GM18861 (cell line): ENCODE data around the gene RRAS2.
"Not testable (repeated sequence)": the region's sequence is repeated elsewhere in the genome, so short reads cannot be mapped to it uniquely, and the experiment has no call there.

Source experiments
- ATAC-seq: cut with Tn5 transposase; IDR thresholded peaks from one replicate; pipeline ENCODE4 v1.9.1; 2021; ENCODE audit not compliant: unreplicated experiment

RRAS2 gene

GRCh38 chr11:14358729-14359439 lies at the start of gene RRAS2:
TSS of gene RRAS2 (minus strand) at chr11:14359183. CDS start at chr11:14358870, 313 bp downstream.
- peak; percentile 80 for ATAC-seq

- no peak for ATAC-seq
Measured at GRCh38 chr11:14408612-14409011, 49.6 kb upstream of the RRAS2 start.

GRCh38 chr11:14406116-14406515 lies 47.1 kb upstream of the RRAS2 start:
- not testable (repeated sequence) for ATAC-seq

- ATAC-seq = not testable (repeated sequence)
Measured at GRCh38 chr11:14403528-14403927, 44.5 kb upstream of the RRAS2 start.

- ATAC-seq = no peak
Measured at GRCh38 chr11:14399087-14399486, 40.1 kb upstream of the RRAS2 start.

DNA sequence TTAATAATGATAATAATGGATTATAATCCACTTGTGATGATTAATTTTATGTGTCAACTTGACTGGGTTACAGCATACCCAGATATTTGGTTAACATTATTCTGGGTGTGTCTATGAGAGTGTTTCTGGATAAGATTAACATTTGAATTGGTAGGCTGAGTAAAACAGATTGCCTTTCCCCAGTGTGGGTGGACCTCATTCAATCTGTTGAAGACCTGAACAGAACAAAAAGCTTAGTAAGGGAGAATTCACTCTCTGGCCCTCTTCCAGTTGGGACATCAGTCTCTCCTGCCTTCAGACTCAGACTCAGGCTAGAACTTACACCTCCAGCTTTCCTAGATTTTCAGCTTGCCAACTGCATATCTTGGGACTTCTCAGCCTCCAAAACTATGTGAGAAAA lies 37.3 kb upstream of the RRAS2 start:
- no peak for ATAC-seq

DNA sequence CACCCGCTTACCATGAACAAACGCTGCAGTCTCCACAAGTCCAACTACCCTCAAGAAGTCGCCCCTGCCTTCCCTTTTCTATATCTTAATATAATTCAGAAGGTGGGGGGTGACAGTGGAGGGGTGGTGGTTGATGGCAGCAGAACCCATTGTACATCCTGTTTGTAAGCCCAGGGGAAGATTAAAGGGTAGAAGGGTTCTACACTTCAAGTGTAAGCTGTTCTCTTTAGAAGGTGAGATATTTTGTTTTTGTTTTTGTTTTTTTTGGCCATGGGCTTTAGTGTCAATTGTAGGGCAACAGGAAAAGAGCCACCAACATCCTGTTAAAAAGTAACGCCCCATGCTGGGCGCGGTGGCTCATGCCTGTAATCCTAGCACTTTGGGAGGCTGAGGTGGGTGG lies 34.9 kb upstream of the RRAS2 start:
- ATAC-seq = no peak

DNA sequence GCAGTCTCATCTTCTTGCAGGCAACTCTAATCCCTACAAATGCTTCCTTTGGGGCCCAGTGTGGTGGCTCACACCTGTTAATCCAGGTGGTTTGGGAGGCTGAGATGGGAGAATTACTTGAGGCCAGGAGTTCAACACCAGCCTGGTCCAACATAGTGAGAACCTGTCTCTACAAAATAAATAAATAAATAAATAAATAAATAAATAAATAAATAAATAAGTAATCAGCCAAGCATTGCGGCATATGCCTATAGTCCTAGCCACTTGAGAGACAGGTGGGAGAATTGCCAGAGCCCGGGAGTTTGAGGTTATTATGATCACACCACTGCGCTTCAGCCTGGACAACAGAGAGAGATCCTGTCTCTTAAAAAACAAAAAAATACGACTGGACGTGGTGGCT lies 34.1 kb upstream of the RRAS2 start:
- ATAC-seq = no peak

DNA sequence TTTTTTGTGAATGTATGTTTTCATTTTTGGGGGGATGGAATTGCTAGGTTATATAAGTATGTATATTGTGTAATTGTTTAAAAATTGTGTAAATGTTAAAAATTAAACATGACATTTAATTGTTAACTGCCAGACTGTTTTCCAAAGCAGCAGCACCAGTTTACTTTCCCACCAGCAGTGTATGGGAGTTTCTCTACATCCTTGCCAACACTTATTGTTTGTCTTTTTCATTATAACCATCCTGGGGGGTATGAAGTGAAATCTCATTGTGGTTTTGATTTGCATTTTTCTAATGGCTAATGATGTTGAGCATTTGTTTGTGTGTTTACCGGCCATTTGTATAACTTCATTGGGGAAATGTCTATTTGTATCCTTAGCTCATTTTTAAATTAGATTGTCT lies 31.7 kb upstream of the RRAS2 start:
- no peak for ATAC-seq

GRCh38 chr11:14388352-14388751 lies 29.4 kb upstream of the RRAS2 start:
- no peak for ATAC-seq

GRCh38 chr11:14386895-14387480 lies 28.0 kb upstream of the RRAS2 start:
- ATAC-seq = no peak

- ATAC-seq = no peak
Measured at GRCh38 chr11:14386081-14386480, 27.1 kb upstream of the RRAS2 start.

GRCh38 chr11:14384338-14384737 lies 25.4 kb upstream of the RRAS2 start:
- ATAC-seq = no peak

DNA sequence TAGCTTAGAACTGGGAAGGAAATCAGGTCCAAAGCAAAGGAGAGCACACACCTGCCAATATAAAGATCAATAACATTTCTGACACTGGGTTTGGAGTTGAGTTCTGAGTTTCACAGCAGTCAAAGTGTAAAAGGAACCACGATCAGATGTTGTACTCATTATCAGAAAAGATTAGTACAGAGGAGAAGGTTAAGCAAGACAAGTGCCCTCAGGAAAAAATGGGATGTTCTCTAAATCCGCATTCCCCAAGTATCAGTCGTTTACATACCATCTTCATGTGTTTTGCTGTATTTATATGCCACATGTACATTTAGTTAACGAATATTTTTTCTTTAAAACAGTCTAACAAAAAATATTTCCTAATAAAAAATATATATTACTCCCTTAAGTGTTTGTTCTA lies 23.0 kb upstream of the RRAS2 start:
- no peak for ATAC-seq

DNA sequence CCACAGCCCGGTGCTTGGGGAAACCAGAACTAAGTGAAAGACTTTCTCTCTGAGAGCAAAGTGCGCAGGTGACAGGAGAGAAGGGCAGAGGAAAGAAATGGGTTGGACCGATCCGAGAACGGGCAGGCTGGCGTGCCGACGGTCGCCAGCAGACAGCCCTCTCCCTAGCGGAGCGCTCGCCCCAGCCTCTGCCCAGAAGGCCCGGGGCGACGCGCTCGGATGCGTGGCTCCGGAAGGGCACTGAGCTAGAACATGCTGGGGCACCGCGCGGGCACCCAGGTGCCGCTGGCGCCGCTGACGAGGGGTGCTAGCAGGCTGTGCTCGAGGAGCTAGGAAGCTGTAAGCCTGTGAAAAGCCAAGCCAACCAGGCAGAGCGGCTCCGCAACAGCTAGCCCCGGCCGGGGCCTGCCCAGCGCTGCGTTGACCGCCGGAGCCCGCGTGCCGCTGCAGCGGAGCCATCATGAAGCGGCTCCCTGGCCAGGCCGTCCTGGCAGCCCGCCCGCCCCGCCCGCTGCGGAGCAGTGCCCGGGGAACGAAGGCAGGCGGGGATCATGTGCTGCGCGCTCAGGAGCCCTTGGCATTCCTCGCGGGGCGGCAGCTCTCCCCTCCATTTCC lies 22.1 kb upstream of the RRAS2 start:
- ATAC-seq = peak; percentile 81

DNA sequence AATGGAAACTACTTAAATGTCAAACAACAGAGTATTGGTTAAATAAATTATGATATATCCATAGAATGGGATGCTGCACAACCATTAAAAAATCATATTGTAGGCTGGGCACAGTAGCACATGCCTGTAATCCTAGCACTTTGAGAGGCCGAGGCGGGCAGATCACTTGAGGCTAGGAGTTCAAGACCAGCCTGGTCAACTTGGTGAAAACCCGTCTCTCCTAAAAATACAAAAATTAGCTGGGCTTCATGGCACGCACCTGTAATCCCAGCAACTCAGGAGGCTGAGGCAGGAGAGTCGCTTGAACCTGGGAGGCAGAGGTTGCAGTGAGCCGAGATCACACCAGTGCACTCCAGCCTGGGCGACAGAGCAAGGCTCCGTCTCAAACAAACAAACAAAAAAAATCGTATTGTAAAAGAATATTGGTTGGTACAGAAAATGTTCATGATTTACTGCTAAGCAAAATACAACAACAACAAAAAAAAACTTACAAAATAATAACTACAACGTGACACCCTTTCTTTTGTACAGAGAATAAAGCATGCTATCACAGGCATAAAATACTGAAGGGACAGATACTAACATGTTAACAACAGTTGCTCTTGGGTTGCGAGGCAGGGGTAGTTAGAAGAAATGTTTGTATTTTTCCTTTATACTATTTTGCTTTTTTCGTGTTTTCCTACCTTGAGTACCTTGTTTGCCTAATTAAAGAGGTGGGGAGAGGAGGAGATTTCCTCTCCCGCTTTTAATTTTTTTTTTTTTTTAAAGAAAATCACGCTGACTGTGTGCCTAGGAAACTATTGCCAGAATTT lies 21.3 kb upstream of the RRAS2 start:
- no peak for ATAC-seq

- no peak for ATAC-seq
Measured at GRCh38 chr11:14378171-14378570, 19.2 kb upstream of the RRAS2 start.

GRCh38 chr11:14376920-14377319 lies 17.9 kb upstream of the RRAS2 start:
- no peak for ATAC-seq

DNA sequence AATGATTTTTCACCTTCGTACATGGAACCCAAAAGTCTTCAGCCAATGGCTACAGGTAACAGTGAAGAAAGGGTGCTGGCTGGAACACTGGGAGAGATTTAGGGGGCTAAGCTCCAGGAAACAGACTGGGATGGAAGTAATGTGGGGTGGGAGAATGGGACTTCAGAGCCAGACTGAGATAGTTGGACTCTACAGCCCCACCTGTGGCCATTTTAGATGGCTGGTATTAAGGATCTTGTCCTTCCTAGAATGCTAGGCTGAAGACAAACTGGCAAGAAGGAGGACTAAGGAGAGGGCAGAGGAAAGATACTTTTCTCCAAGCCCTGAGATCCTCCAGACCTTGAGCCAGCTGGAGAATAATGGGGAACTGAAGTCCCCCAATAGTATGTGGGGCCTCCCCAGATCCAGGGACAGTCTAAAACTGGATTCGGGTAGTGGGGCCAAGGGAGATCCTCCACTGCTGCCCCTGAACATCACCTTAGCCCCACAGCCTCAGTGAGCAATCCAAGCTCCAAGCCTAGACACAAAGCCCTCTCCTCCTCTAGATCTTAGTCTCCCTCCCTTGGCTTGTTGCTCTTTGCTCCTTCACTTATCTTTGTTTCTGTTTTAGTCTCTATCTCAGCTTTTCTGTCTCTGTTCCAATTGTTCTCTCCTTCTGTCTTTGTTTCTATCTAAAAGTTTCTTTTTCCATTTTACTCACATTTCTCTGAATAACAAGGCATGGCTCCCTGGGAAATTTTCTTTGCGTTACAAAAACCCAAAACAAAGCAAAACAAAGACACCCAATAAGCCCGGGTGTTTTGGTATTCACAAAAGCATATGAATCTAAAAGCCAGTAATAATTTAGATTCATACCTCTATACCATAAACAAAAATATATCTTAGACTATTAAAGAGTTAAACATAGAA lies 16.2 kb upstream of the RRAS2 start:
- ATAC-seq = no peak

GRCh38 chr11:14373941-14374646 lies 15.1 kb upstream of the RRAS2 start:
- ATAC-seq = no peak
